ENCODE results near the gene XIRP1.

Gene XIRP1

GRCh38 chr3:39192490-39193092, at the start of gene XIRP1:
Gene XIRP1, minus strand, starts transcription at chr3:39192595. Its CDS starts 3,150 bp downstream, at chr3:39189445.
- no peak for DNase-seq (ENCODE audit: low spot score)
- TF ChIP-seq CTCF (conservative IDR thresholded peaks at IDR 0.05; ENCODE audit: low read depth) = no peak
- POLR2A ChIA-PET (ENCODE audit: low non-redundant PET) = no interaction called here
- H3K27ac ChIP-seq = no peak within 1 kb of the TSS
- CTCF ChIA-PET = interaction anchor here (0.8 kb wide), 1 partner anchor 99 kb away, joined by 3 read pairs; no protein-coding TSS in a partner anchor

GRCh38 chr3:39241561-39241960, 49.2 kb upstream of the XIRP1 start:
- TF ChIP-seq CTCF (conservative IDR thresholded peaks at IDR 0.05; ENCODE audit: low read depth) = no peak
- no peak for DNase-seq (ENCODE audit: low spot score)
- ChIA-PET POLR2A (ENCODE audit: low non-redundant PET) (no interaction called here), CTCF (no interaction called here)
- no peak overlapping the region for H3K27ac ChIP-seq

GRCh38 chr3:39237027-39237426, 44.6 kb upstream of the XIRP1 start:
- H3K27ac ChIP-seq = no peak overlapping the region
- ChIA-PET CTCF (interaction anchor here (0.7 kb wide), 1 partner anchor 325 kb away, joined by 3 read pairs; no protein-coding TSS in a partner anchor), POLR2A (ENCODE audit: low non-redundant PET) (no interaction called here)
- DNase-seq (ENCODE audit: low spot score) = no peak
- no peak for TF ChIP-seq CTCF (conservative IDR thresholded peaks at IDR 0.05; ENCODE audit: low read depth)

- H3K27ac ChIP-seq = no peak overlapping the region
- no peak for DNase-seq (ENCODE audit: low spot score)
- ChIA-PET POLR2A (ENCODE audit: low non-redundant PET) (no interaction called here), CTCF (no interaction called here)
- TF ChIP-seq CTCF (conservative IDR thresholded peaks at IDR 0.05; ENCODE audit: low read depth) = no peak
Observed at GRCh38 chr3:39234651-39235050, 42.3 kb upstream of the XIRP1 start.

GRCh38 chr3:39232859-39233258, 40.5 kb upstream of the XIRP1 start:
- CTCF ChIA-PET = no interaction called here
- no peak for TF ChIP-seq CTCF (conservative IDR thresholded peaks at IDR 0.05; ENCODE audit: low read depth)
- no peak for DNase-seq (ENCODE audit: low spot score)
- no peak overlapping the region for H3K27ac ChIP-seq
- POLR2A ChIA-PET (ENCODE audit: low non-redundant PET) = no interaction called here

GRCh38 chr3:39230453-39230852, 38.1 kb upstream of the XIRP1 start:
- ChIA-PET CTCF (no interaction called here), POLR2A (ENCODE audit: low non-redundant PET) (no interaction called here)
- TF ChIP-seq CTCF (conservative IDR thresholded peaks at IDR 0.05; ENCODE audit: low read depth) = no peak
- DNase-seq (ENCODE audit: low spot score) = no peak
- H3K27ac ChIP-seq = no peak overlapping the region
